ENCODE data around the gene MTMR3.

Gene MTMR3

DNA sequence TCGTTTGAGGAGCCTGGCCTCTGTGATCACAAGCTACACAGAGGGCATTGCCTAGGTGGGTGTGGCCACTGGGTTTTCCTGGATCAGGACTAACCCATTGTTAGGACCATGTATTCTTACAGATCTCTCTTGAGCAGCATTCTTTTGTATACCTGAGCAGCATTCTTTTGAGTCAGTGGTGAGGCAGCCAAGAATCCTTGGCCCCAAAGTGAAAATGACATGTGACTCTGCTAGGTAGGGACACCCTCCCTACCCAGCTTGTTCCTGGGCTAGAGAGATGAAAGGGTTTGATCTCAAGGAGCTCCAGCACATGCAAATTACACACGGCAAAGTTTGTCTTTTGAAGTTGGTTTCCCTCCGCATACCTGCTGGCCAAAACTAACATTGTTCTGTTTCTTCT lies 142.2 kb downstream of the MTMR3 start:
- DNase-seq (ENCODE audit: low read depth, low spot score): no peak

DNA sequence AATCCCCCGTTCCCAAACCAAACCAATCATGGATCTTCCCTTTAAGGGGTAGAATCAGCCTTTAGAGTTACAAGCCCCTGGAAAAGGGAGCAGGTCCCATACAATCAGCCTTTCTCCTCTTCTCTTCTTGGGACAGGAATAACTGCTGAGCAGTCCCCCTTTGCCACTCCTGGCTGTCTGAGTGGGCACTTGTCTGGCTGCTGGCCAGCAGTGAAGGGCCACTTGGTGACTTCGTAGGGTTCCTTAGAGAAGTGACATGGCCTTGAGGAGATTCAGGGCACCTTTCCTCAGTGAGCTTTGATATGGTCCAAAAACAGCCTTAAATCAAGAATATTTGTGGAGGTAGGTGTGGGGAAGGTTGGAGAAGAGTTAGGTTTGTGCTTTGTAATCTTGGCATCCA lies 143.8 kb downstream of the MTMR3 start:
- DNase-seq (ENCODE audit: low read depth, low spot score): no peak

DNA sequence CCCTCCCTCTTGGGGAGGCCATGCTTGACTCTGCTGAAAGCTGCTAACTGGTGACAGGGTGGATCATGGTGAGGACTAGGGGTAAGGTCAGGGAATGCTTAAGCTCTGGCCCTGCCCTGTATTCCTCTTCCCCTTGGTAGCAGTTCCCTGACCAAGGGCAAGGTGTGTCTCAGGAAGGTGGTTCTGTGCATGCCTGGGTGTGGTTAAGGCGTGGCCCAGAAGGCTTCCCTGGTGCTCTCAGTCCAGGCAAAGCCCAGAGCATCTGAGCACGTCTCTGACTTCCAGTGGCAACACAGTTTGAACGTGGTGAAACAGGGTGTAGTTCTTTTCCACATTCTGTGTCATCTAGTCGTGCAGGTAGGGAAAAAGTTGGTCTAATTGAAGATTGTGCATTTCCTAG lies 144.2 kb downstream of the MTMR3 start:
- no peak for DNase-seq (ENCODE audit: low read depth, low spot score)

DNA sequence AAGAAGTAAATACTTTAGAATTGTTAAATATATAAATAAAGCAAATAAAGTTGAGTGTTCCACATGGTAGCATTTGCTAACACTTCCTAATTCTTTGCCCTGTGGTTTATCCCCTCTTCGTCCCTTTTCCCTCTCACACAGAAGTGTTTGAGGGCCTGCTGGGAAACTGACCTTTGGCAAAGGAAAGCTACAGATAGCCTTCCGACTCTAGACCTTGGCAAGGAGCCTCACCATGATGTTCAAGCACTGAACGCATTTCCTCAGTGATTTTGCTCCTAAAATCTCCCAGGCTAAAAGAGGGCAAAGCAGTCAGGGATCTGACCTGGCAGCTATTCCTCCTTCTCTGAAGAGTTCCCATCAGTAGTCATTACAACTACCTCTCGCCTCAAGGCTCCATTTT lies 144.8 kb downstream of the MTMR3 start:
- DNase-seq (ENCODE audit: low read depth, low spot score): no peak

DNA sequence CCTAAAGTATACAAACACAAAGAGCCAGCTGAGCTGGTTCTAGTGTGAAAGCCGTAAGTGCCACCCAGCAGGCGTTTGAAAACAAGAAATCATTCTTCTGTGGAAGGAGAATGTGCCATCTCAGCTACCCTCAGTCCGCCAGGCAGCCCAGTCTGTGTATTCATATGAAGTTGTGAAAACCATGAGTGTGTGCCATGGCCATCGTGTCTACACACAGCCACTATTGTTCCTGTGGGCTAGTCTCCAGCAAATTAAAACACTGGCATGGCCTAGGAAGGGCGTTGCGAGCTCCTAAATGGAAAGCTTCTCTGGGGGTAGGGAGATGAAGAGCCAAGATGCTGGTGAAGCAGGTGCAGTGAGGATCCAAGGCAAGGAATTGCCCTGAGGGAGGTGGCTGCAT lies 145.8 kb downstream of the MTMR3 start:
- DNase-seq (ENCODE audit: low read depth, low spot score): no peak

DNA sequence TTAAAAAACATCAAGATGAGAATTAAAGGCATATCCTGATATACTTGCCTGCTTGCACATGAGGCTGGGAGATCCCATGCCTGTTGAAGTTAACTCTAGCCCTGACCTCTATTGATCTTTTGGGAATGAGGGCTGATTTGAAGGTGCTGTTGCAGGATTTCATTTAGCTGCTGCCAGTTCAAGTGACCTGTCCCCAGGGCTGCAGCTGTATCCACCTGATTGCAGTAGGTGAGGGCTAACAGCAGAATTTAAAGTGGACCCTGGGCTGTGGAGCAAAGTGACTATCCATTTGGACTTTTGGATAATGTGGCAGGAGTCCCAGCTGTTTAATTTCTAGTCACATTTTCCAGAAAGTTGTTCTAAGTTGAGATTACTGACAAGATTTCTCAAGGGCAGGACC lies 146.5 kb downstream of the MTMR3 start:
- DNase-seq (ENCODE audit: low read depth, low spot score): no peak

DNA sequence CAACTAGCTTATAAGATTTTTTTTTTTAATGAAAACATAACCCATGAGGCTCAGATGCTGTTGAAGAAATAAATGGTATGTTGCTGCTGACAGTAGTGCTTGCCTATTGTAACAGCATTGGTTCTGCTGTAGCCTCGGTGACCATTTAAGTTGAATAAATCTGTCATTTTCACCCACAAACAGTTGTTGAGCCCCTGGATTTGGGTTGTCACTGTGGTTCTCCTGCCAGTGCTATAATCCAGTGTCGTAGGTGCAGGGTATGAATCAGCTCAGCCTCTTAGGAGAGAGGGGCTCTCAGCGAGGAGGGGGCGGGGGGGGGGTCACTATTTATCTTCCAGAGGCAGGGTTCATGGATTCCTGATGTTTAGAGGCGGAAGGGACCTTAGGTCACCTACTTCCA lies 147.4 kb downstream of the MTMR3 start:
- DNase-seq (ENCODE audit: low read depth, low spot score): no peak

DNA sequence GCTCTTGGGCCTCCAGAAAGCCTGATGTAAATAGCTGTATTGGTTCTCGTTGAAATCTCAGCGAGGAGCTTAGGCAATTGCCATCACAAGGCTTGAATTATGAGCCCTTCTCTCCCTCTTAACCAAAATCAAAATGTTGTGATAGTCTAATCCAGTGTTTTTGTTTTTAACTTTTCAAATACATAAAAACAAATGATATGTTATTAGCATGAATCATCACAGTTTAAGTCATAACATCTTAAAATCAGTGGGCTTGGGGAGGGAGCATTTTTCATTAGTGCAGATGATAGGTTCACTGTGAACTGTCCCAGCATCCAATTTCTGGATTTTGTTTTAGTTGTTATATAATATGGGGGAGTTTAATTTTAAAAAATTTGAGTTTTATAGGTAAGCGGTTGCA lies 148.4 kb downstream of the MTMR3 start:
- no peak for DNase-seq (ENCODE audit: low read depth, low spot score)

DNA sequence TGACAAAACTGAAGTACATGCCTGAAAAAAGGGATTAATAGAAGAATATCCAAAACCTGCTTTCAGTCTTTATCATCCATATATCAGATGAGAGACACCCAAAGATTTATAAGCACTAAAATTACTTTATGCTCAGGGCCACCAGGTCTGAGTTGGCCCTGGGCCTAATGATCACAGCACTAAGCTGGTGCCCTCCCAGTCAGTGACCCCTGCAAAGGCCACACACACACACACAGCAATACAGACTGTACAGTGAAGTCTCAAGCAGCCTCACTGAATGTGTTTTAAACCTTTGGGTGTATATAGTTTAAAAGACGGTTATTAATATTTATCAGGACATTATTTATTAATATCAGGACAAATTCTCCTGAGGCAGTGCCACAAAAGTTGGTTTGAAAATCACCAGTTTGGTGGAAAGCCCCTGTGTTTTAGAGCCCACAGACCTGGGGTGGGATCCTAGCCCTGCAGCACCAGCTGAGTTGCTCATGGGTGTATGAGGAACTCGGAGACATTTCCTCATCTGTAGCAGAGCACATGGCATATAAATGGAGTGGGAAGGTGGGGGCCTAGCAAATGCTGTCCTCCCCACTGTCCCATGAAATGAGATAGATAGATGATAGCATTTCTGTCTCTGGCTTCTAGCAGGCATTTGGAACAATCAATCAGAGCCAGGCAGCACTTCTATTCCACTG lies 148.9 kb downstream of the MTMR3 start:
- DNase-seq (ENCODE audit: low read depth, low spot score): no peak

DNA sequence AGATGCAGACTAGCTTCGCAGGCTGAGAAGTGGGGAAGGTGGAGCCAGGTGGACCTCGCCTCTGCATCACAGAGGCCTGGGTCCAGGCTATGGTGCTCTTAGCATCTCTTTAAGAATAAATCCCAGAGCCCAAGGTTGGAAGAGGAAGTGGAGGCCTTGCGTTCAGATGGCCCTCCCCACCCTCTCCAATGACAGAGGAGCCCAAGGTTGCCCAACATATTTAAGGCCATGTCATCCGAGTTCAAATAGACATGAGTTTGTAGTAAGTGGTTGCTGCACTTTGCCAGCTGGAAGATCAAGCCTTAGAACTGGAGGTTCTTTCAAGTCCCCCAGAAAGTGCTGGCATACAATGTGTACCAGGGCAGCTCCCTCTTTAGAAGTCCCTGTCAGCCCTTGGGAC lies 150.2 kb downstream of the MTMR3 start:
- no peak for DNase-seq (ENCODE audit: low read depth, low spot score)

DNA sequence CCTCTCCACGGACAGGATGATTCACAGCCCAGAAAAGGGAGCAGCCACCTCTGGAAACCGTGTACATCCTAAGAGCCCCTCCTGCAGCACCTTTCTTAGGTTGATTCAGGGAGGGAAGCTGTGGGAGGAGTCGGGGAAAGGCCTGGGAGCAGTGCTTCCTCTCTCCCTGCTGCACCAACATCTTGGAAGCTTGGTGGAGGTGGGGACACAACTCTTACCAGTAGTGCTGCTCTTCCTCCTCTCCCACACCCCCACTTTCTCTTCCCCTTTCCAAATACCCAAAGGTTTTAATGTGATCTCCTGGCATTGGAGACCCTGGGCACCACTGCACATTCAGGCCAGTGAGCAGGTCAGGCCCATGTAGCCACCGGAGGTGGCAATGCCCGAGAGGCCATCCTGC lies 150.9 kb downstream of the MTMR3 start:
- DNase-seq (ENCODE audit: low read depth, low spot score): no peak

DNA sequence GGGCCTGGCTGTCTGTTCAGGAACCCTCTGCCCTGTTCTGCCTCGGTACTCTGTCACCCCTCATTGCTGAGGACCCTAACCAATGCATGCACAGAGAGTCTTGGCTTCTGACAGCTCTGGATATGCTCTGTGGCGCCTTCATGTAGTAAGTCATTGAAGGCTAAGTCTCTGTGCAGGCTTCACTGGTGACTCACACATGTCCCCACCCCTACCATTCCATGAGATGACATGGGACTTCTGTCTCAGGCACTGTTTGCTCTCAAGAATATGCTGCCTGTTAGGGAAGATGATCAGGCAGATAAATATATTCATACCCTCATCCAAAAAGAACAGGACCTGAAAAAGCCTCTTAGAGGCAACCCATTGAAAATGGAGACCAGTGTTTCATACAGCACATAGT lies 153.7 kb downstream of the MTMR3 start:
- peak; percentile 5 for DNase-seq (ENCODE audit: low read depth, low spot score)

DNA sequence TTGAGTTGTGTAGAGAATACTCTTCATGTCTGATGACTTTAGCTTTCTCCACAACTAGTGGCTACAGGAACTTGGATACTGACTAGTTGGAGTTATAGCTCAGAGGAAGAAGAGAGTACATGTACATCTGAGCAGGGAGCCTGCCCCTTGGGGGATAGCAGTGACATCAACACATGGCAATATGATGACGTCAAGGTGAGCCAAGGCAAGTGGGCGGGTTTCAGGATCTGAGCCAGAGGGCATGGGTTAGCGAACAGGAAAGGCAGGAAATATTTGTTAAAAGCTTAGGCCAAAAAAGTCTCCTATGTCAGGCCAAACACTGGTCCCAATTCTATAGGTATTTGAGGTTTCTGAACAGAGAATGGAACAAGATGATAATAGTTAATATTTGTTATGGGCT lies 155.2 kb downstream of the MTMR3 start:
- DNase-seq (ENCODE audit: low read depth, low spot score): peak; percentile 57

DNA sequence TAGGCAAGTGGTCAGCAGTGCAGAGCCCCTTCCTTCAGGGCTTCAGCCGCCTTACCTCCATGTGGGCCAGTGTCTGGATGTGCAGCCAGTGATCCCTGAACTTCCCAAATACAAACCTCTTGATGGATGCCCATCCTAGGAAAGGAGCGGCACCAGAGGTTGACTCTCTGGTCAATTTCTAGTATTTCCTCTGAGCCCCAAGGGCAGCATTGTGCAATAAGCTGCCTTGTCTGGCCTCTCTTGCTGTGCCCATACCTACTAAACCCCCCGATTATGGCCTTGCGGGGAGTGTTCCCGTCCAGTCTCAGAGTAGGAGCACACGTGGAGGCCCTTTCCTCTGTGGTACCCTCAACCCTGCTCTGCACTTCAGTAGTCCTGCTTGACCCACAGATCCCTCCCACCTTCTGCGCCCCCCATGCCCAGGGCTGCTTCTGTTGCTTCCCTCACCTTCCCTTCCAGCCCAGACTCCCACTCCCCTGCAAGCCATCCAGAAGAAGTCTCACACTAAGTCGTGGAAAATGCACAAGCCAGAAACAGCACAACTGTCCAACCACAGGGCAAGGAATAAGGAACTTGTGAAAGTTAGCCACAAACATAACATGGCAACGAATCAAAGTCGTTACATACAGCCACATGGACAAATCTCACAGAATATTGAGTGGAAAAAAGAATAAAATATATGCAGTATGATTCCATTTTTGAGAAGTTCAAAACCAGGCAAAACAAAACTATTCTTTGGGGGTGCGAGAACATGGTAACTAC lies 157.7 kb downstream of the MTMR3 start:
- DNase-seq (ENCODE audit: low read depth, low spot score): no peak

DNA sequence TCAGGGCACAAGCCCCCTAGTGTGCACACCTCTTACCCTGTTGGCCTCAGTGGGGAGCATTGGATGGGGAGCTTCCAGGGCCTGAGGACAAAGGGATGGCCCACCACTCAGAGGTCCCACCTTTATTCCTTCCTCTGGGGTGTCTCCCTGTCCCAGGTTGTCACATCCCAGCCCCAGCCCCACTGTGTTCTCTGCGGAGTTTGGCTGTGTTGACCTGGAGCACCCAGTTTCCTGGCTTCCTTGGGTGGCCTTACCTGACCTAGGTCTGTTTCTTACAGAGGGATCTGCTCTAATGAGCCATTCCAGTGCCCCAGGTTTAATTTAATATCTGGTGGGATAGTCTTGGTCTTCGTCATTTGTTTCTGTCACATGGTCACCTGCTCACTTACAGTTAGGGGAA lies 158.5 kb downstream of the MTMR3 start:
- no peak for DNase-seq (ENCODE audit: low read depth, low spot score)

DNA sequence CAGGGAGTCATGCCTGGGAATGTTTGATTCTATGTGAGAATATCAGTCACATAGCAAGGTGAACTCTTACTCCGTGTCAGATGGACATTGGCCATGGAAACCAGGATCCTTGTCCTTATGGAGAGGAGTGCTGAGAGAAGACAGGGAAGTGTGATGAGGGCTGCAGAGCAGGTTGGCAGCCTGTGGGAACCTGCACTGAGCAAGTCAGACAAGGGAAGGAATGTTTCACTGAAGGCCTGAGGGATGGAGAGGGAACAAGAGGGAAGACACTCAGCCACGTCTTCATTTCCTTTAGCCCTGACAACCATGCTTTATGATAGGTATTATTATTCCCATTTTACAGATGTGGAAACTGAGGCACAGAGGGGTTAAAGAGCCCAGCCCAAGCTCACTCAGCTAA lies 158.9 kb downstream of the MTMR3 start:
- no peak for DNase-seq (ENCODE audit: low read depth, low spot score)

DNA sequence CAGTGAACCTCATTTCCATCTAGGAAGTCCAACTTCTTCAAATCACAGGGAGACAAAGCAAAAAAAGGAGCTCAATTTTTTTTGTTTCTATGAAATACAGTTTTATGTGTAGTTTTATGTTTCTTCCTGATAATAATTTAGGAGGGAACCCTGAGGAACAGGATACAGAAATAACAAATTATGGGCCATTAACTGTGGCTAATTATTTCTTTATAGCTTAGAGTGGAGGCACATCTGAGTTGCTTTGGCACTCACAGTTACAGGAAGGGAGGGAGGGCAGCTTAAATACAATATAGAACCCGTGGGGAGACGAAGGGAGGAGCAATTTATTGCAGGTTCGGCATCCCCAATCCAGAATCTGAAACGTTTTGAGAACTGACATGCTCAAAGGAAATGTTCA lies 160.2 kb downstream of the MTMR3 start:
- DNase-seq (ENCODE audit: low read depth, low spot score): no peak

DNA sequence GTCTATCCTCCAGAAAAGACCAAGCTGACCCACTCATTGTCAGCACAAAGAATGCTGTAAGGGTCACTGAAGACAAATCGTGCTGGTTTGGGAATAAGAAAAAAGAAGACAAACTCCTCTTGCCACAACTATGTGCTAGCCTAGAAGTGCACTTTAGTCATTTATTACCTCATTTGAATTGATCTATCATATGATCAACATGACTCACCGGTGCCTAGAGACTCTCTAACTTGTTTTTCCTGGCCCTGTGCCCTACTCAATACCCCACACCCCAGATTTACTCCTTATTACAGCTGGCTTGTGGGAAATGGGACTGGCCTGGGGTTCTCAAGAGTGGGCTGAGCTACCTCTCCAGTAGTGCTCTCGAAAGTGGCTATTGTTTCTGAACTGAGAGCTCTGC lies 161.4 kb downstream of the MTMR3 start:
- no peak for DNase-seq (ENCODE audit: low read depth, low spot score)

DNA sequence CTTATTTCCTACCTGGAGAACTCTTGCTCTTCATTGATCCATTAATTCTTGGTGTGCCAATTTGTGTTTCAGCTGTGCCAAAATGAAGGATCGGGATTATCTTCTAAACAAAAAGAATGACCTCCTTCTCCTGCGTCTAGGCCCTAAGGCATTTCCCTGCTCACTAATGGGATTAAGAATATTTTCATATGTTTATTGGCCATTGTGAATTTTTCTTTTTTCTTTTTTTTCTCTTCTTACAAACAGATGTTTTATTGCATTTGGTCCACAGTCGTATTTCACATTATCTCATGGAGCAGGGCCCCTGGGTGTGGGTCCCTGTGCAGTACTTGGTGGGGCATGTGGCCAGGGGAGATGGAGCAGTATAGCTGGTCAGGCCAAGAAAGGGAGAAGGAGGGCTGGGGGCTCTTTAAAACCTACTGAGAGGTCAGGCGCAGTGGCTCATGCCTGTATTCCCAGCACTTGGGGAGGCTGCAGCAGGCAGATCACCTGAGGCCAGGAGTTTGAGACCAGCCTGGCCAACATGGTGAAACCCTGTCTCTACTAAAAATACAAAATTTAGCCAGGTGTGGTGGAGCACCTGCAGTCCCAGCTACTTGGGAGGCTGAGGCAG lies 162.0 kb downstream of the MTMR3 start:
- DNase-seq (ENCODE audit: low read depth, low spot score): no peak

DNA sequence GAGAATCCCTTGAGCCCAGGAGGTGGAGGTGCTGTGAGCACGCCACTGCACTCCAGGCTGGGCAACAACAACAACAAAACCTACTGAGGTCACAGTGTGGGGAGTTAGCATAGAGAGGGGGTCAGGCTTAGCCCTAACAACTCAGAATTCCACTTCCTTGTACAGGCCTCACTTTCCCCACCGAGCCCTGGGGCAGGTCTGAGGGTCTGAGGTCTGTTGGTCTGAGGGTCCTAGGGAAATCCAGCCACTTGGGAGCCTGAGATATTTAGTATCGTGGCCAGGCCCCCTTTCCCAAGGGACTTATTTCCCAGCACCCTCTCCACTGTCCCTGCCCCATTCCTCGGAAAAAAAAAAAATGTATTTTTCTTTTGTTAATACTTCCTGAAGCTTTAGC lies 162.5 kb downstream of the MTMR3 start:
- no peak for DNase-seq (ENCODE audit: low read depth, low spot score)

DNA sequence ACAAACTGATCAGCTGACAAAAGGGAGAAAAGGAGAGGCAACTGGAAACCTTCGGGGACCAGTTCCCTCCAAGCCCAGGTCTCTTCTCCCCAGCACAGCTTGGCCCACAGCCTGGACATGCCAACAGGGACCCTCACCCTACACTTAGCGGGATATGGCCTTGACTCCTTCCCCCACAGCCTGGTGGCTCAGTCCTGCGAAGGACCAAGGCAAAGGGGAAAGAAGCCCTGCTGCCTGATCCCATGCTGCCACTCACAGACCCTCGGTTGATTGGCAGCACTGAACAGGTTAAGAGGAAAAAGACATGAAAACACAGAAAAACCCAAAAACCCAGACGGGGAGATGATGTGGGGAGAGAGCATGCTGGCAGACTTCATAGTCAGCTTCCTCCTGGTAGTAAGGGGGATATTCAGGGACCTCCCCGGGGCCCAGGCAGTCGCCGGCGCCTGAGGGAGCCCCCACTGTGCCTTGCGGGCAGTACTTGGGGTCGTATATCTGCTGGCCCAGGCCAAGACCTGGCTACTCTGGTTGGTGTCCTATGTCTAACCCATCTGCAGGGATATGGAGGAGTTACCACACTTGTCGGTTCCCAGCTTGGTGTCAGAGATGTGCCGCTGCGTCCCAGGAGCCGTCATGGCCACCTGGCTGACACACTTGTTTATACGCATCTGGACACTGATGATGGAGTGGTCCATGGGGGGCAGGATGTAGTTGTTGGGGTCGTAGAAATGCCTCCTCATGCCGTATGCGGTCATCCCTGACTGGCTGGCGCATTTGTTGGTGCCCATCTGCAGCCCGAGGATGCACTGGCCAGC lies 163.1 kb downstream of the MTMR3 start:
- no peak for DNase-seq (ENCODE audit: low read depth, low spot score)

DNA sequence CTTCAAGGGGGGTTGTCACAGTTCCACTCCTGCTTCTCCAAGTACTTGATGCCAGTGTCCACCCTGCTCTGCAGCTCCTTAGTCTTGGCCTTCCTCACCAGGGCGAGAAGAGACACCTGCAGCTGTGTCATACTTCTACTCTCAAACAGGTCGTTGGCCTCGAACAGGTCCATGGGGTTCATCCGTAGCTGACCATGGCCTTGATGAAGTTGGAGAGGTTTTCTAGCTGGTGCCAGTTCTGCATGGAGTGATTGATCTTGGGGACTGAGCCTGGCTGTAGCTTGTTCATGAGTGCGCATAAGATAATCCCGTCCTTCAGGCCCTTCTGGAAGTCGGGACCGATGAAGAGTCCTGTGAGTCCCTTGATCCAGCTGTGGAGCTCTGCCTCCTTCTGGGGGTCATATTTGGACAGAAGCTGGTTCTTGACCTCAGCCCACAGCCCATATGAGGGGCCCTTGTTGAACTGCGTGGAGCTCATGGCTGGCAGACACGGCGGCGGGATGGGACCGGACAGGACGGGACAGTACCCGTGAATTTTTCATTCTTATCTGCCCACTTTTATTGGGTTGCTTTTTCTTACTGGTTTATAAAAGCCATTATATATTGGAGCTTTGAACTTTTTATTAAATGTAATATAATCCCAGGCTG lies 163.9 kb downstream of the MTMR3 start:
- DNase-seq (ENCODE audit: low read depth, low spot score): no peak

All from ELF-1 (cell line).